Ammon's horn (tissue), 1 donor: ENCODE measurements around the gene CRK.

Experiments
- DNase-seq: peaks from one replicate; pipeline ENCODE4 v3.0.0-alpha.2; 2016; ENCODE audit warnings: low spot score

CRK gene

GRCh38 chr17:1486802-1487695 is 31.0 kb upstream of the CRK start:
- peak; percentile 47 for DNase-seq

- no peak for DNase-seq
Measured at GRCh38 chr17:1485423-1486376, 29.7 kb upstream of the CRK start.

GRCh38 chr17:1484676-1485422 is 28.8 kb upstream of the CRK start:
- DNase-seq, result no peak

GRCh38 chr17:1484060-1484535 is 28.1 kb upstream of the CRK start:
- no peak for DNase-seq

- no peak for DNase-seq
Measured at GRCh38 chr17:1482680-1483079, 26.6 kb upstream of the CRK start.

GRCh38 chr17:1481736-1482135 is 25.7 kb upstream of the CRK start:
- DNase-seq, result no peak

GRCh38 chr17:1480747-1481465 is 24.9 kb upstream of the CRK start:
- DNase-seq, result no peak

- no peak for DNase-seq
Measured at GRCh38 chr17:1478418-1478817, 22.4 kb upstream of the CRK start.

GRCh38 chr17:1475321-1475854 is 19.4 kb upstream of the CRK start:
- no peak for DNase-seq

GRCh38 chr17:1474402-1475189 is 18.6 kb upstream of the CRK start:
- DNase-seq, result no peak

- peak; percentile 71 for DNase-seq
Measured at GRCh38 chr17:1473841-1474240, 17.8 kb upstream of the CRK start.

- DNase-seq, result no peak
Measured at GRCh38 chr17:1473170-1473569, 17.1 kb upstream of the CRK start.

- no peak for DNase-seq
Measured at GRCh38 chr17:1471911-1472821, 16.1 kb upstream of the CRK start.

GRCh38 chr17:1471490-1471889 is 15.5 kb upstream of the CRK start:
- DNase-seq, result no peak

GRCh38 chr17:1470755-1471462 is 14.9 kb upstream of the CRK start:
- DNase-seq, result no peak

- no peak for DNase-seq
Measured at GRCh38 chr17:1470071-1470754, 14.2 kb upstream of the CRK start.

GRCh38 chr17:1469231-1469852 is 13.3 kb upstream of the CRK start:
- DNase-seq, result no peak
